Measurements from ENCODE around the gene LCN12.

The LCN12 gene

DNA sequence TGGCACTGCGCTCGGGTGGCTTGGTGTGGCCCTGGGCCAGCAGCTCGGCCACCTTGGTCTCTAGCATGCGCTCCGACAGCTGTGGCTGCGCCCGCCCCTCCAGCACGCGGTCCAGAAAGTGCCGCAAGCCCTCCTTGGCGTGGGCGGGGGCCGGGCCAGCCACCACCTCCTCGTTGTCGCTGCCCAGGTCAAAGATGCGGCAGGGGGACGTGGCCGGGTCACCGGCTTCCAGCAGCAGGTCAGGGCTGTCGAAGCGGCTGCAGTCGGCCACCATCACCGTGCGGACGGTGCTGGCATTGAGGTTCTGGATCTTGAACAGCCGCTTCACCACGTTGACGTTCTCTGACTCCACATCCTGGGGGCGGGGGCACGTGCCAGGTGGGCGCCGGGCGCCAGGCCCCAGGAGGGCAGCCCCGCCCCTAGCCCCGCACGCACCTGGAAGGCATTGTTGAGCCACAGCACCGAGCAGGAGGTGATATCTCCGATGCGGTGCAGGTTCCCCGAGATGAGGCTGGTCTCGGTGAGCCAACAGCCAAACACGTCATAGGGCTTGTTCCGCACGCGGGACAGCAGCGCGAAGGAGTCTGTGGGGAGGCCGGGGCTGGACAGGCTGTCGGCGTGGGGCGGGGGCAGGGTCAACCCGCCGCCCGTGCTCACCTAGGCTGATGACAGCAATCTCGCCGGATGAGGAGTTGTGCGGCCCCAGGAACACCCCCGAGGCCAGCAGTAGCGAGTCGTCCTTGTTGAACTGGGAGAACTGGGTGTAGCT lies 9.8 kb upstream of the LCN12 start:
- no peak for DNase-seq (ENCODE audit: low read depth)
- peak overlapping the region; percentile 86 for H3K4me3 ChIP-seq (ENCODE audit: low read depth, low read length)
- TF ChIP-seq, protein P1, sequence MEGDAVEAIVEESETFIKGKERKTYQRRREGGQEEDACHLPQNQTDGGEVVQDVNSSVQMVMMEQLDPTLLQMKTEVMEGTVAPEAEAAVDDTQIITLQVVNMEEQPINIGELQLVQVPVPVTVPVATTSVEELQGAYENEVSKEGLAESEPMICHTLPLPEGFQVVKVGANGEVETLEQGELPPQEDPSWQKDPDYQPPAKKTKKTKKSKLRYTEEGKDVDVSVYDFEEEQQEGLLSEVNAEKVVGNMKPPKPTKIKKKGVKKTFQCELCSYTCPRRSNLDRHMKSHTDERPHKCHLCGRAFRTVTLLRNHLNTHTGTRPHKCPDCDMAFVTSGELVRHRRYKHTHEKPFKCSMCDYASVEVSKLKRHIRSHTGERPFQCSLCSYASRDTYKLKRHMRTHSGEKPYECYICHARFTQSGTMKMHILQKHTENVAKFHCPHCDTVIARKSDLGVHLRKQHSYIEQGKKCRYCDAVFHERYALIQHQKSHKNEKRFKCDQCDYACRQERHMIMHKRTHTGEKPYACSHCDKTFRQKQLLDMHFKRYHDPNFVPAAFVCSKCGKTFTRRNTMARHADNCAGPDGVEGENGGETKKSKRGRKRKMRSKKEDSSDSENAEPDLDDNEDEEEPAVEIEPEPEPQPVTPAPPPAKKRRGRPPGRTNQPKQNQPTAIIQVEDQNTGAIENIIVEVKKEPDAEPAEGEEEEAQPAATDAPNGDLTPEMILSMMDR (conservative IDR thresholded peaks at IDR 0.05; ENCODE audit: low read depth, low read length) = no peak

- no peak for DNase-seq (ENCODE audit: low read depth)
- H3K4me3 ChIP-seq (ENCODE audit: low read depth, low read length) = peak overlapping the region; percentile 86
- TF ChIP-seq, protein P1 (conservative IDR thresholded peaks at IDR 0.05; ENCODE audit: low read depth, low read length) = no peak
These were observed 9.2 kb upstream of the LCN12 start for GRCh38 chr9:136942881-136943230.

- DNase-seq (ENCODE audit: low read depth) = peak; percentile 45
- TF ChIP-seq, protein P1 (conservative IDR thresholded peaks at IDR 0.05; ENCODE audit: low read depth, low read length) = no peak
- H3K4me3 ChIP-seq (ENCODE audit: low read depth, low read length) = peak overlapping the region; percentile 86
These were observed 8.5 kb upstream of the LCN12 start for GRCh38 chr9:136943291-136944211.

DNA sequence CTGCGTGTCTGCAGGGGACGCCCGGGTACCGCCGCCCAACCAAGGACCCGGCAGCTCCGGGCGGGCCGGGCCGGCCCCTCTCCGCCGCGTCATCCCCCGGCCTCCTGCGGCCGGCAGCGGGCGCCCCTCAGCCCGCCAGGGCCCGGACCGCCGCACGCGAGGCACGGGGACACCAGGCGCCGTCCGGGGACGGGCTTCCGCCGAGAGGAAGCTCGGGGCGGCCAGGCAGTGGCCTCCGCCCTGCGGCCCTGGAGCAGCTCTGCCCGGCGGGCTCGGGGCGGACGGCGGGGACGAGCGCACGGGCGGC lies 7.9 kb upstream of the LCN12 start:
- peak; percentile 64 for DNase-seq (ENCODE audit: low read depth)
- H3K4me3 ChIP-seq (ENCODE audit: low read depth, low read length) = peak overlapping the region; percentile 86
- TF ChIP-seq, protein P1 (conservative IDR thresholded peaks at IDR 0.05; ENCODE audit: low read depth, low read length) = no peak

- TF ChIP-seq, protein P1 (conservative IDR thresholded peaks at IDR 0.05; ENCODE audit: low read depth, low read length) = peak; percentile 76
- H3K4me3 ChIP-seq (ENCODE audit: low read depth, low read length) = peak within 1 kb of the TSS; percentile 86
- DNase-seq (ENCODE audit: low read depth) = peak; percentile 94
These were observed 7.3 kb upstream of the LCN12 start, which contains the start of the genes C8G and FBXW5 for GRCh38 chr9:136944519-136945332. C8G (plus strand) TSS chr9:136945243; CDS start chr9:136945321, 78 bp downstream. FBXW5 (minus strand) TSS chr9:136944738; CDS start chr9:136944083, 655 bp downstream.

DNA sequence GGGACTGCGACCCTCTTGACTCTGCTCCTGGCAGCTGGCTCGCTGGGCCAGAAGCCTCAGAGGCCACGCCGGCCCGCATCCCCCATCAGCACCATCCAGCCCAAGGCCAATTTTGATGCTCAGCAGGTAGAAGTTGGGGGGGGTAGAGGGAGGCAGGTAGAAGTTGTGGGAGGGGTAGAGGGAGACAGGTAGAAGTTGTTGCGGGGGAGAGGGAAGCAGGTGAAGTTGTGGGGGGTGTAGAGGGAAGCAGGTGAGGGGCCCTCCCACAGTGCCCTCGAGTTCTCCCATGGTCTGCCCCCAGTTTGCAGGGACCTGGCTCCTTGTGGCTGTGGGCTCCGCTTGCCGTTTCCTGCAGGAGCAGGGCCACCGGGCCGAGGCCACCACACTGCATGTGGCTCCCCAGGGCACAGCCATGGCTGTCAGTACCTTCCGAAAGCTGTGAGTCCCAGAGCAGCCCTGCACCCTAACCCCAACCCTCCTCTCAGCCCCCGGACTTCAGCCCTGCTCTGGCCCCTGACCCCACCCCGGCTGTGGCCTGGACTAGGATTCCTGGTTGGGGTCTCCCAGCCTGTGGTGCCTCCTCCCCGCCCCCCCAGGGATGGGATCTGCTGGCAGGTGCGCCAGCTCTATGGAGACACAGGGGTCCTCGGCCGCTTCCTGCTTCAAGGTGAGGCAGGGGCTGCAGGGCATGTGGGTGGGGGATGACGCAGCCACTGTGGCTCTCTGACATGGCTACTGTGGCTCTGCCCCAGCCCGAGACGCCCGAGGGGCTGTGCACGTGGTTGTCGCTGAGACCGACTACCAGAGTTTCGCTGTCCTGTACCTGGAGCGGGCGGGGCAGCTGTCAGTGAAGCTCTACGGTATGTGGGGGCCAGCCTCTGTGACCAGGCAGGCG lies 6.5 kb upstream of the LCN12 start:
- no peak overlapping the region for H3K4me3 ChIP-seq (ENCODE audit: low read depth, low read length)
- no peak for DNase-seq (ENCODE audit: low read depth)
- TF ChIP-seq, protein P1 (conservative IDR thresholded peaks at IDR 0.05; ENCODE audit: low read depth, low read length) = no peak

Data from choroid plexus epithelial cell (primary cell).